DMS79 treated with DMSO at 0.1 percent for 48 hours (cell line): ENCODE data around the gene CLCN1.

Experiments used
- DNase-seq: peaks from one replicate; lab custom pipeline; 2025; lab: John Stamatoyannopoulos, UW

The CLCN1 gene

DNA sequence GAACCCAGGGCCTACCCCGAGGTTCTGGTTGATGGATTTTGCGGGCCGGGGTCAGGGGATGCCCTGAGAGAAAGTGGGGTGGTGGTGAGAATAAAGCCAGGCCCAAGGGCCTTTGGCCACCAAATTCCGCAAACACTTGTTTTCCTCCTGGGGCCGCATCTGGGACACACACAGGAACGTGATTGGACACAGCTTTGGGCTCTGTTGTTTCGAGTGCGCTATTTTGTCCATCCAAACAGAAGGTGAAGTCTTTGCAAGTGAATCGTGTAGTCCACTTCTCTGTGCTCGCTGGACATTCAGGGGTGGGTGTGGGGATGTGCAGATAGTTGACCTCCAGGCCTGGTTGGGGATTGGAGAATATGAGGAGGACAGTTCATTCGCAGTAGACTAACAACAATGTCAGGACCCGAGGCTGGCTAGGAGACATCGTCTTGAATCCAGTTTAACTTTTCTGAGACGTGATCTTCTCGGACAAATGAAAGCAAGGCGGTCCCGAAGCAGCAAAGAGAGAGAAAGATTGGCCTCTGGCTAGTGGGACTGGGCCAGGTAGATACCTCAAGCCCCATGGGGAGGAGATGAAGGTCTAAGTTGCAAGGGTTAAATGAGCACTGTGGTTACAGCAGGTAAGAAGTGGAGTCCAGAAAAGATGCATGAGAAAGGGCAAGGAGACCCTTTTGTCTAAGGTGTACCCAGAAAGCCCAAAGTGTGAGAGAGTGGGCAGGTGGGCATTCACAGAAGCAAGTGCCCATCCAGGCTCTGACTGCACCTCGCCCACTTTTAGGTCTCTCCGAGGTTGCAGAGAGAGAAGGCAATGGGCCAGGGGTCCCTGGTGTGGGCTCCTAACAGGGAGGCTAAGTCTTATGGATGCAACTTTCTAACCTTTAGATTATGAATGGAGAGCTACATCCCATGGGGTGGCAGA lies 47.4 kb downstream of the CLCN1 start:
- no peak for DNase-seq

DNA sequence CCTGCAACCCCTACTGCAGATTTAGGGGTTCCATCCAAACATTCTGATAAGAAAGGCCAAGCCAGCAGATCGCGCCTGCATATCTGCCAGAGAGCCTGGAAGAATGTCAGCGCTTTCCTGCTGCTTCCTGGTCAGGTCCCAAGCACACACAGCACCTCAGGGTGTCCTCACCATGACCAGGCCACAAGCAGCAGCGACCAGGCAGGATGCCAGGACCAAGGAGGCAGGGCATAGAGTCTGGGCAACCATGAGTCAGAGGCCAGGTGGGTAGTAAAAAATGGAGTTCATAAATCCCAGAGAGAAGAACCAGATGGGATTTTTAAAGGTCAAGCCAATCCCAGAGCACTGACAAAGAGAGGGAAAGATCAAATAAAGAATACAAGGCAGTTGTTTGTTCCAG lies 52.1 kb downstream of the CLCN1 start:
- no peak for DNase-seq

- no peak for DNase-seq
Observed at GRCh38 chr7:143368387-143368786, 52.5 kb downstream of the CLCN1 start.

DNA sequence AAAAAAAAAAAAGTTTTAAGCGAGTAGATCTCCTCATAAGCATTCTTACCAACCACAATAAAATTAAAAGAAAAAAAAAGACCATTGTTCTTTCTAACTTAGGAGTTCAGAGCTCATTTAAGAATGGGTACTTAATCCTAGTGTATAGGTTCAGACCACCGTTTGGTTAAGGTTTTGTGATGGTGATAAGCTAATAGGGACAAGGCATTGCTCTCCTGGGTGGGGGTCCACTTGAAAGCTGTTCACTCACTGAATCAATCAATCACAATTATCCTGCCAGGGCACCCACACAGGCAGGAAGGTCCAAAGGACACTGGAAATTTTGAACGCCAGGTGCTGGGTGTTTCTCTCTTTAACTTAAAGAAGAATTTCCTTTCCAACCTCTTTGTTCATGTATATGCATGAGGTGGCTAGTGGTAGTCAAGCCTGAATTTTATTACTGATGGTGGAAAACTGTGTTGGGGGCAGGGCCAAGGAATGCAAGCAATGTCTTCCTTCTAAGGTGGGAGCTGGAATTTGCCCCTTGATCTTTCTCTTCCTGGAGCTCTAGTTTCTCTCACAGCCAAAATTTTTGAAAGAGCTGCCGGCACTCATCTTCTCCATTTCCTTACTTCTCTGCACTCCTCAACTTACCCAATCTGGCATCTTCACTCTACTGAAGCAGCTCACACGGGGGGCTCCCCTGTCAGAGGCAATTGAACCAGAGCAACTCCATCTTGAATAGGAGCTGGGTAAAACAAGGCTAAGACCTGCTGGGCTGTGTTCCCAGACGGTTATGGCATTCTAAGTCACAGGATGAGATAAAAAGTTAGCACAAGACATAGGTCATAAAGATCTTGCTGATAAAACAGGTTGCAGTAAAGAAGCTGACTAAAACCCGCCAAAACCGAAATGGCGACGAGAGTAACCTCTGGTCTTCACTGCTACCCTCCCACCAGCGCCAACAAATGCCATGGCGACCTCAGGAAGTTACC lies 54.1 kb downstream of the CLCN1 start:
- DNase-seq = no peak

DNA sequence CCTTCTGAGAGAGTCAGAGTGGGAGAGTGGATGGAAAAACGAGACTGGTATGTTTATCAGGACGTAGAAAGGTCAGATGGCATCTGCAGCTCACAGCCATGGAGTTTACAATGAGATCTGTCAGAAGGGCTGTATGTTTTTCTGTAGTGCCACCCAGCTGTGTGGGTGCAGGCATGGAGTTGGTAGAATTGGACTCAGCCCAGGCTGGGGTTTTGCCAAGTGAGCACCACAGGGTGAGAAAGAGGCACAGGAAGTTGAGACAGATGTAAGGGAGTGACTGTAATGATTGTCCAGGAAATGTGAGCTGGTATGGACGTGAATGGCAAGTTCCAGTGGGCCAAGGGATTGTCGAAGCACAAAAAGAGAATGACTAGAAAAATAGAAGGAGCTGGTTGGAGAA lies 56.2 kb downstream of the CLCN1 start:
- no peak for DNase-seq

DNA sequence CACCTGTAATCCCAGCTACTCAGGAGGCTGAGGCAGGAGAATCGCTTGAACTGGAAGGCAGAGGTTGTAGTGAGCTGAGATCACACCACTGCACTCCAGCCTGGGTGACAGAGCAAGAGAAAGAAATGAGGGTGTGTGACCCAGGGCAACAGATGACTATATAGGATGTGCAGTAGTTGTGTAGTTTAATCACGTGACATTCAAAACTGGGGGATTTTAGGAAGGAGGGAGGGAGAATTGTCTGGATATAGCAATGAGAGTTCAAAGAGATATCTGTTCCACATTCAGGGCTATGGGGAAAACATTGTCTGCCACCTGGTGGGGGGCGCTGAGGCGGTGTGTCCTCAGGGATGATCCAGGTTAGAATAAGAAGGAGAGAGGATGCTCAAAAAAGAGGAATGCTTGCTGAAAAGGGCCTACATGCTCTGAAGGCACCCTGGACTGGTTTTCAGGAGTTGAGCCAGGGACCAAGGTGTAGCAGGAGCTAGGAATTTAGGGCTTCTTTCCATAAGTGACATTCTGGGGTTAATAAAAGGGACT lies 57.4 kb downstream of the CLCN1 start:
- no peak for DNase-seq

- DNase-seq = no peak
Observed at GRCh38 chr7:143374561-143374960, 58.6 kb downstream of the CLCN1 start.

DNA sequence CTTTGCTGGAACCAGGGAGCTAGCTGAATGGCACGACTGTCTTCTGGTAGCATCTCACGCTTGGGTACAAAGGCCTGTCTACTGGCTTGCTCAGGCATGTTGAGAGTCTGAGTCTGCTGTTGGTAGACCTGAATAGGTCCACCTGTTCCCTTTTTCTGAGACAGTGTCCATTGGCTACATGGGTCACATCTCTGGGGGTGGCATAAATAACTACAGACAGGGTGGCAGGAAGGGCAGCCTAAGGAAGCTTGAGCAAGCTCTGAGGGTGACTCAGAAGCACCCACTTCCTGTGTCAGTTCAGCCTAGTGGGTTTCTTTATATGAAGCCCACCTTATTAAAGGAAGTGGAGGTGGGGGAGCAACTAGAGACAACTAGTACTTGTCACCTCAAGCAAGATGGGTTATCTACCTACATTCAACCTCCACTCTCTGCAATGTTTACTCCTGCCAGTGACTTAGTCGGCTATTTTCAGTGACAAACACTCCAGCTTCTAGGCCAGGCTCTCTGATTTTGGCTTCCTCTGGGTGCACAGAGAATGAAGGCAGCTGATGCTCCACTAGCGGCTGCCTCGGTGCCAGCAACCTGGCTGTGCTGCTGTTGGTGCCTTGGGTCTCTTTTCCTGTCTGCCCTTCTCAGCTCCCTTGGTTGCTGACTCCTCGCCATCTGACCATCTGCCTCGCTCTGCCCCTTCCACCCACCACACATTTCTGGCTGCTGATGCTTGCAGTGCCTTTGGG lies 59.6 kb downstream of the CLCN1 start:
- no peak for DNase-seq

- no peak for DNase-seq
Observed at GRCh38 chr7:143376396-143376795, 60.5 kb downstream of the CLCN1 start.

DNA sequence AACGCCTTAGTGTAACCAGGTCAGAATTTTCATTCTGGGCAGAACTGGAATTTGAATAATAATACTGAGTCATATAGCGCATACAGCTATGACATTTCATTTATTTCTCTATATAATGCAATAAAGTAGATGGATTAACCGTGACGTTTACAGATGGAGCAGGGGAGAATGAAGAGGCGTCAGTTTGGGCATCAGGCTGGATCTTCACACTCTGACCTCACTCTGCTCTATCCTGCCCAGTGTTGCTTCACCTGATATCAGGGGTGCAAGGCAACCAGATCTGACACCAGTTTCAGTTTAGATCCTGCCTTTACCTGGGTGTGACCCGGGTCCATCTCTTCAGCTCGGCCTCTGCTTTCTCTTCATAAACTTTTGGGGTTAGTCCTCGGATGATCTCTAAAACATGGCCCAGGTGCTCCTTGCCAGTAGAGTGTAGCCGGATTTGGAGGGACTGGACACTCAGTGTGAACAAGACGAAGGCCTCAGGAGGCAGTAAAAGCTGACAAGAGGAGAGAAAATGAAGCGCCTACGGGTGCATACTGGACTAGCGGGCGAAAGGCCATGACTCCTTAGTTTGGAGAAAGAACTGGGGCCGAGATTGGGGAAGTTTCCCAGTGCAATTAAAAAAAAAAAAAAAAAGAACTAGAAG lies 63.8 kb downstream of the CLCN1 start:
- no peak for DNase-seq

- DNase-seq = peak; percentile 71
Observed at GRCh38 chr7:143380260-143380645, 64.3 kb downstream of the CLCN1 start.

- peak; percentile 59 for DNase-seq
Observed at GRCh38 chr7:143380646-143381426, 64.9 kb downstream of the CLCN1 start, which contains the start of gene ZYX. Gene ZYX (plus strand): TSS chr7:143381345. CDS start chr7:143381572, 227 bp downstream.

DNA sequence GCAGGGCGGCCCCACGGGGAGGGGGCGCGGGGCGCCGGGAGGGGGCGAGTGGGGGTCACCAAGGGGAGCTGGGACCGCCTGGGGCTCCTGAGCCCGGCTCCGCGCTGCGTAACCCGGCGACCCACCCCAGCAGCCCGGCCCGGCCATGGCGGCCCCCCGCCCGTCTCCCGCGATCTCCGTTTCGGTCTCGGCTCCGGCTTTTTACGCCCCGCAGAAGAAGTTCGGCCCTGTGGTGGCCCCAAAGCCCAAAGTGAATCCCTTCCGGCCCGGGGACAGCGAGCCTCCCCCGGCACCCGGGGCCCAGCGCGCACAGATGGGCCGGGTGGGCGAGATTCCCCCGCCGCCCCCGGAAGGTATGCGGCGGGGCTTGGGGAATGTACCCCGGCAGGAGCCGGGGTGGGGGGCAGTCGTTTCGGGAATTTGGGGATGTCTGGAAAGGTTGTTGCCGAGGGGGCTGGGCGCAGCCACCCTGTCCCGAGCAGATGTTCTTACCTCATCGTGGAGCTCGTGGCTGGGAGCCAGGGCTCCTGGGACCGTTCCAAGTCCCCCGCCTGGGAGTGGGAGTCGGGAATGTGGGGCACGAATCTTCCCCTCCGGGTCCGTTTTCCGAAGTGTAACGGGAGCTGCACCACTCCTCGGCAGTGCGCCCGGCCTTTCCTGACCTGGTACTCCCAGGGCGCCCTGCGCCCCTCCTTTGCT lies 65.7 kb downstream of the CLCN1 start:
- DNase-seq = peak; percentile 14

DNA sequence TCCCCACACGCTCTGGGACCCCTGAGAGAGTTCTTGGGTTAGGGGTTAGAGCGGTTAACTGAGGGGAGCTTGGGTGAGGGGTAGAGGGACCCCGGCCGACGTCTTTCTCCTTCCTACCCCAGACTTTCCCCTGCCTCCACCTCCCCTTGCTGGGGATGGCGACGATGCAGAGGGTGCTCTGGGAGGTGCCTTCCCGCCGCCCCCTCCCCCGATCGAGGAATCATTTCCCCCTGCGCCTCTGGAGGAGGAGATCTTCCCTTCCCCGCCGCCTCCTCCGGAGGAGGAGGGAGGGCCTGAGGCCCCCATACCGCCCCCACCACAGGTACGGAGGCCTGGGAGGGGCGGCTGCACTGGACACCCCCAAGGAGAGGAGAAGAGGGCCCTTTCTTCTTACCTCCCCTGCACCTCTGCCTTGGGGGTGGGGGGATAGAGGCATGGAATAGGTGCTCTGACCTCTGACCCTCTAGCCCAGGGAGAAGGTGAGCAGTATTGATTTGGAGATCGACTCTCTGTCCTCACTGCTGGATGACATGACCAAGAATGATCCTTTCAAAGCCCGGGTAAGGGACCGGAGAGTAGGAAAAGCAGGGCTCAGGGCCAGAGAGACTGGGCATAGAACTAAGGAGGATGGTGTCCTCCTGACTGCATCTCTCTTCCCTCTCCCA lies 66.3 kb downstream of the CLCN1 start:
- DNase-seq = no peak

DNA sequence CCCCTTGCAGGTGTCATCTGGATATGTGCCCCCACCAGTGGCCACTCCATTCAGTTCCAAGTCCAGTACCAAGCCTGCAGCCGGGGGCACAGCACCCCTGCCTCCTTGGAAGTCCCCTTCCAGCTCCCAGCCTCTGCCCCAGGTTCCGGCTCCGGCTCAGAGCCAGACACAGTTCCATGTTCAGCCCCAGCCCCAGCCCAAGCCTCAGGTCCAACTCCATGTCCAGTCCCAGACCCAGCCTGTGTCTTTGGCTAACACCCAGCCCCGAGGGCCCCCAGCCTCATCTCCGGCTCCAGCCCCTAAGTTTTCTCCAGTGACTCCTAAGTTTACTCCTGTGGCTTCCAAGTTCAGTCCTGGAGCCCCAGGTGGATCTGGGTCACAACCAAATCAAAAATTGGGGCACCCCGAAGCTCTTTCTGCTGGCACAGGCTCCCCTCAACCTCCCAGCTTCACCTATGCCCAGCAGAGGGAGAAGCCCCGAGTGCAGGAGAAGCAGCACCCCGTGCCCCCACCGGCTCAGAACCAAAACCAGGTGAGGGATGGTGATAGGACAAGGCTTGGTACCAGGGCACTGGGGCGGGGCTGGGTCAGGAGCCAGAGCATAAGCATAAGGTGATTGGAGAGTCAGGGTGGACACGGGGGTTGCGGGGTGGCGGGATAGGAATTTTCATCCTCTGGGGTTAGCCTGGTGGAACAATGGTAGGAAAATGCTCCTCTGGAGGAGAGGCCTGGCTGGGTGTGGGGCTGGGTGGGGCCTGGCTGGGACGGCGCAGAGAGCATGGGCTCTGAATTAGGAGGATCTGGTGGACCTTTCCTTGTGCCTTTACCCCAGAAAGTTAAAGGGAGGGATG lies 67.1 kb downstream of the CLCN1 start:
- DNase-seq = no peak

- DNase-seq = no peak
Observed at GRCh38 chr7:143383642-143383957, 67.7 kb downstream of the CLCN1 start.

- peak; percentile 47 for DNase-seq
Observed at GRCh38 chr7:143384148-143384547, 68.2 kb downstream of the CLCN1 start.
